Measurements from ENCODE around the gene ITIH1. TPM values are rescaled to one million over a fixed set of nuclear protein-coding genes. Genes with fewer than 3 reads are reported as not detected.

ITIH1 gene
- total and polyA plus RNA-seq, 9 of the 15 experiments (the other 6 are each of a cell fraction or from before 2014, with no cell fraction given), result 0.31 TPM; not detected in 8

DNA sequence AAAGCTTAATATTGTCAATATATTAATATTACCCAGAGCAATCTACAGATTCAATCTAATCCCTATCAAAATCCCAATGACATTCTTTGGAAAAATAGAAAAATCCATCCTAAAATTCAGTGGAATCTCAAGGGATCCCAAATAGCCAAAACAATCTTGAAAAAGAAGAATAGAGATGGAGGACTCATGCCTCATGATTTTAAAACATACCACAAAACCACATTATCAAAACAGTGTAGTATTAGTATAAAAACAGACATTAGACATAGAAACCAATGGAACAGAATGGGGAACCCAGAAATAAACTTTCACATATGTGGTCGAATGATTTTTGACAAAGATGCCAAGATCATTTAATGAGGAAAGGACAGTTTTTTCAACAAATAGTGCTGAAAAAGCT, 21.3 kb upstream of the ITIH1 start (continued):
- no peak for TF ChIP-seq HEY1 (CRISPR knock-in tag; IDR thresholded peaks at IDR 0.05; ENCODE audit: borderline replicate concordance)
- TF ChIP-seq NCOA6 (IDR thresholded peaks at IDR 0.05), result no peak
- TF ChIP-seq, protein P1, sequence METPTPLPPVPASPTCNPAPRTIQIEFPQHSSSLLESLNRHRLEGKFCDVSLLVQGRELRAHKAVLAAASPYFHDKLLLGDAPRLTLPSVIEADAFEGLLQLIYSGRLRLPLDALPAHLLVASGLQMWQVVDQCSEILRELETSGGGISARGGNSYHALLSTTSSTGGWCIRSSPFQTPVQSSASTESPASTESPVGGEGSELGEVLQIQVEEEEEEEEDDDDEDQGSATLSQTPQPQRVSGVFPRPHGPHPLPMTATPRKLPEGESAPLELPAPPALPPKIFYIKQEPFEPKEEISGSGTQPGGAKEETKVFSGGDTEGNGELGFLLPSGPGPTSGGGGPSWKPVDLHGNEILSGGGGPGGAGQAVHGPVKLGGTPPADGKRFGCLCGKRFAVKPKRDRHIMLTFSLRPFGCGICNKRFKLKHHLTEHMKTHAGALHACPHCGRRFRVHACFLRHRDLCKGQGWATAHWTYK (CRISPR knock-in tag; IDR thresholded peaks at IDR 0.05), result no peak
- no peak for TF ChIP-seq TEAD1 (CRISPR knock-in tag; IDR thresholded peaks at IDR 0.05)
- TF ChIP-seq, protein P2, sequence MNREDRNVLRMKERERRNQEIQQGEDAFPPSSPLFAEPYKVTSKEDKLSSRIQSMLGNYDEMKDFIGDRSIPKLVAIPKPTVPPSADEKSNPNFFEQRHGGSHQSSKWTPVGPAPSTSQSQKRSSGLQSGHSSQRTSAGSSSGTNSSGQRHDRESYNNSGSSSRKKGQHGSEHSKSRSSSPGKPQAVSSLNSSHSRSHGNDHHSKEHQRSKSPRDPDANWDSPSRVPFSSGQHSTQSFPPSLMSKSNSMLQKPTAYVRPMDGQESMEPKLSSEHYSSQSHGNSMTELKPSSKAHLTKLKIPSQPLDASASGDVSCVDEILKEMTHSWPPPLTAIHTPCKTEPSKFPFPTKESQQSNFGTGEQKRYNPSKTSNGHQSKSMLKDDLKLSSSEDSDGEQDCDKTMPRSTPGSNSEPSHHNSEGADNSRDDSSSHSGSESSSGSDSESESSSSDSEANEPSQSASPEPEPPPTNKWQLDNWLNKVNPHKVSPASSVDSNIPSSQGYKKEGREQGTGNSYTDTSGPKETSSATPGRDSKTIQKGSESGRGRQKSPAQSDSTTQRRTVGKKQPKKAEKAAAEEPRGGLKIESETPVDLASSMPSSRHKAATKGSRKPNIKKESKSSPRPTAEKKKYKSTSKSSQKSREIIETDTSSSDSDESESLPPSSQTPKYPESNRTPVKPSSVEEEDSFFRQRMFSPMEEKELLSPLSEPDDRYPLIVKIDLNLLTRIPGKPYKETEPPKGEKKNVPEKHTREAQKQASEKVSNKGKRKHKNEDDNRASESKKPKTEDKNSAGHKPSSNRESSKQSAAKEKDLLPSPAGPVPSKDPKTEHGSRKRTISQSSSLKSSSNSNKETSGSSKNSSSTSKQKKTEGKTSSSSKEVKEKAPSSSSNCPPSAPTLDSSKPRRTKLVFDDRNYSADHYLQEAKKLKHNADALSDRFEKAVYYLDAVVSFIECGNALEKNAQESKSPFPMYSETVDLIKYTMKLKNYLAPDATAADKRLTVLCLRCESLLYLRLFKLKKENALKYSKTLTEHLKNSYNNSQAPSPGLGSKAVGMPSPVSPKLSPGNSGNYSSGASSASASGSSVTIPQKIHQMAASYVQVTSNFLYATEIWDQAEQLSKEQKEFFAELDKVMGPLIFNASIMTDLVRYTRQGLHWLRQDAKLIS (CRISPR knock-in tag; IDR thresholded peaks at IDR 0.05), result no peak
- TF ChIP-seq SREBF1 (IDR thresholded peaks at IDR 0.05; ENCODE audit: borderline replicate concordance, low read depth, low read length), result no peak
- TF ChIP-seq SMARCC2 (IDR thresholded peaks at IDR 0.05; ENCODE audit: low read depth), result no peak
- TF ChIP-seq GATA2 (CRISPR knock-in tag; IDR thresholded peaks at IDR 0.05), result no peak
- no peak for TF ChIP-seq KAT8 (IDR thresholded peaks at IDR 0.05; ENCODE audit: low read depth)
